H1 (cell line): ENCODE measurements around the gene EXOSC7. TPM values are rescaled to one million over a fixed set of nuclear protein-coding genes. Genes with fewer than 3 reads are reported as not detected.

Experiments
- CTCF ChIA-PET: fragments of 300-600 bp; sonication (Branson Sonifier 250); formaldehyde crosslinking; loops from one replicate; lab custom pipeline; 2021; ENCODE audit not compliant: partially characterized antibody; lab: Charles Lee
- POLR2A ChIA-PET: fragments of 300-600 bp; sonication (Branson Sonifier 250); formaldehyde crosslinking; loops from one replicate; lab custom pipeline; 2021; ENCODE audit warnings: inconsistent platforms; ENCODE audit not compliant: partially characterized antibody; lab: Charles Lee
- DNase-seq, 2 experiments: peaks; one replicate each; pipeline versions ENCODE4 v3.0.0 to v3.0.0-alpha.2; 2010 to 2022; ENCODE audit warnings: low spot score in 2 of 2, low read depth in 1 of 2, mixed read lengths in 1 of 2
- FAIRE-seq: peaks from 2 replicates; lab custom pipeline; 2011; peaks lifted over from hg19 to GRCh38; lab: Jason Lieb, UNC
- H2AFZ ChIP-seq: 2 replicates; pipeline ENCODE4 v1.8.1; 2012; ENCODE audit warnings: low read length, inconsistent platforms
- H2AK5ac ChIP-seq: 2 replicates; pipeline ENCODE4 v1.6.1; 2013; ENCODE audit warnings: low read depth, low read length
- H2BK120ac ChIP-seq: replicated peaks from 2 replicates; pipeline ENCODE3; 2013; ENCODE audit warnings: low read depth, low read length, inconsistent platforms
- H2BK12ac ChIP-seq: 2 replicates; pipeline ENCODE4 v1.6.1; 2013; ENCODE audit warnings: low read depth, low read length
- H2BK15ac ChIP-seq: 2 replicates; pipeline ENCODE4 v1.6.1; 2013; ENCODE audit warnings: low read length
- H2BK20ac ChIP-seq: 2 replicates; pipeline ENCODE4 v1.6.1; 2013; ENCODE audit warnings: low read length
- H2BK5ac ChIP-seq: 2 replicates; pipeline ENCODE4 v1.6.1; 2013; ENCODE audit warnings: low read depth, low read length
- H3K14ac ChIP-seq: 2 replicates; pipeline ENCODE4 v1.6.1; 2013; ENCODE audit warnings: inconsistent platforms; ENCODE audit not compliant: insufficient read length
- H3K18ac ChIP-seq: 2 replicates; pipeline ENCODE4 v1.6.1; 2013; ENCODE audit warnings: low read length; ENCODE audit errors: extremely low read depth
- H3K23ac ChIP-seq: 2 replicates; pipeline ENCODE4 v1.6.1; 2013; ENCODE audit warnings: inconsistent platforms; ENCODE audit not compliant: insufficient read length
- H3K23me2 ChIP-seq: 2 replicates; pipeline ENCODE4 v1.6.1; 2013; ENCODE audit warnings: low read depth, low read length
- H3K27ac ChIP-seq: 2 replicates; pipeline ENCODE4 v1.6.1; 2011; ENCODE audit warnings: low read depth, low read length, inconsistent platforms
- H3K27me3 ChIP-seq, 4 experiments: replicated peaks in 1 of 4; 1 replicate in 1 of 4; 2 replicates in 3 of 4; pipeline versions ENCODE4 v1.6.1 to v1.8.1; 2011 to 2013; ENCODE audit warnings: low read length in 3 of 4, mild to moderate bottlenecking in 3 of 4, inconsistent platforms in 2 of 4, mixed read lengths in 2 of 4, moderate library complexity in 1 of 4; ENCODE audit not compliant: control insufficient read depth in 3 of 4, insufficient read depth in 3 of 4; ENCODE audit errors: extremely low read depth in 1 of 4
- H3K36me3 ChIP-seq, 4 experiments: 2 replicates each; pipeline versions ENCODE4 v1.6.1 to v1.8.1; 2011 to 2013; ENCODE audit warnings: mild to moderate bottlenecking in 4 of 4, low read length in 3 of 4, moderate library complexity in 2 of 4, control low read depth in 1 of 4, inconsistent platforms in 1 of 4; ENCODE audit not compliant: insufficient read depth in 4 of 4, control insufficient read depth in 2 of 4
- H3K4ac ChIP-seq: replicated peaks from 2 replicates; pipeline ENCODE3; 2013; ENCODE audit warnings: low read length, low read depth, mixed read lengths, inconsistent platforms; ENCODE audit not compliant: insufficient read length
- H3K4me1 ChIP-seq, 4 experiments: replicated peaks in 1 of 4; 1 replicate in 1 of 4; 2 replicates in 3 of 4; pipeline versions ENCODE4 v1.6.1 to v1.8.1; 2011 to 2013; ENCODE audit warnings: low read length in 3 of 4, inconsistent platforms in 2 of 4, mixed read lengths in 1 of 4; ENCODE audit not compliant: insufficient read depth in 4 of 4, control insufficient read depth in 3 of 4
- H3K4me2 ChIP-seq, 2 experiments: 2 replicates each; pipeline versions ENCODE4 v1.6.1 to v1.8.1; 2011 to 2013; ENCODE audit warnings: low read depth in 2 of 2, low read length in 2 of 2, control low read depth in 1 of 2, inconsistent platforms in 1 of 2, mild to moderate bottlenecking in 1 of 2; ENCODE audit not compliant: insufficient read depth in 1 of 2
- H3K4me3 ChIP-seq, 4 experiments: fragments of 200-600, 300-600 bp in 1 of 4; sonication (generic), shearing (Covaris generic), sonication (Bioruptor Twin) in 1 of 4; 2 replicates each; pipeline versions ENCODE4 v1.5.1 to v1.8.1; 2011 to 2016; ENCODE audit warnings: low read length in 4 of 4, low read depth in 3 of 4, control low read depth in 2 of 4, inconsistent platforms in 2 of 4, mild to moderate bottlenecking in 2 of 4, mixed read lengths in 1 of 4, moderate library complexity in 1 of 4; ENCODE audit not compliant: insufficient read depth in 2 of 4; ENCODE audit errors: extremely low read depth in 1 of 4
- H3K56ac ChIP-seq: replicated peaks from 2 replicates; pipeline ENCODE3; 2013; ENCODE audit warnings: low read depth, mild to moderate bottlenecking, mixed read lengths, low read length, inconsistent platforms; ENCODE audit not compliant: insufficient read length
- H3K79me1 ChIP-seq: 2 replicates; pipeline ENCODE4 v1.6.1; 2013; ENCODE audit warnings: low read depth, low read length, control low read depth
- H3K79me2 ChIP-seq, 2 experiments: 2 replicates each; pipeline versions ENCODE4 v1.6.1 to v1.8.1; 2012 to 2013; ENCODE audit warnings: low read length in 2 of 2, mild to moderate bottlenecking in 2 of 2, inconsistent platforms in 1 of 2; ENCODE audit not compliant: insufficient read depth in 2 of 2, control insufficient read depth in 1 of 2
- H3K9ac ChIP-seq, 4 experiments: replicated peaks in 1 of 4; 1 replicate in 1 of 4; 2 replicates in 3 of 4; pipeline versions ENCODE4 v1.6.1 to v1.8.1; 2011 to 2013; ENCODE audit warnings: low read depth in 3 of 4, low read length in 3 of 4, control low read depth in 2 of 4, mild to moderate bottlenecking in 2 of 4, moderate library complexity in 2 of 4, inconsistent platforms in 1 of 4; ENCODE audit errors: extremely low read depth in 1 of 4
- H3K9me3 ChIP-seq, 2 experiments: 2 replicates each; pipeline versions ENCODE4 v1.6.1 to v1.8.1; 2012 to 2013; ENCODE audit warnings: mild to moderate bottlenecking in 2 of 2, moderate library complexity in 2 of 2, control low read depth in 1 of 2, inconsistent platforms in 1 of 2, low read depth in 1 of 2, low read length in 1 of 2, mixed read lengths in 1 of 2; ENCODE audit not compliant: insufficient read depth in 2 of 2
- H4K20me1 ChIP-seq, 2 experiments: replicated peaks in 1 of 2; 2 replicates each; pipeline versions ENCODE3 to v1.8.1; 2011 to 2013; ENCODE audit warnings: inconsistent platforms in 2 of 2, low read length in 2 of 2, mild to moderate bottlenecking in 1 of 2; ENCODE audit not compliant: insufficient read depth in 2 of 2, control insufficient read depth in 1 of 2
- H4K5ac ChIP-seq: 2 replicates; pipeline ENCODE4 v1.6.1; 2013; ENCODE audit warnings: low read length, low read depth, mixed read lengths, inconsistent platforms; ENCODE audit not compliant: insufficient read length
- H4K8ac ChIP-seq: 2 replicates; pipeline ENCODE4 v1.8.0; 2013; ENCODE audit warnings: mild to moderate bottlenecking, moderate library complexity, low read length, inconsistent platforms; ENCODE audit not compliant: insufficient read depth; ENCODE audit errors: extremely low read depth
- H4K91ac ChIP-seq: replicated peaks from 2 replicates; pipeline ENCODE3; 2013; ENCODE audit warnings: low read length, mixed read lengths, inconsistent platforms; ENCODE audit not compliant: insufficient read length
- CEBPB ChIP-seq: IDR thresholded peaks from 2 replicates; pipeline ENCODE4 v1.6.1; 2012; ENCODE audit warnings: low read depth, low read length
- E2F6 ChIP-seq: IDR thresholded peaks from 2 replicates; pipeline ENCODE4 v1.6.1; 2012; ENCODE audit warnings: inconsistent platforms
- GABPA ChIP-seq: IDR thresholded peaks from 2 replicates; pipeline ENCODE4 v1.6.1; 2011; ENCODE audit warnings: mild to moderate bottlenecking, low read length, moderate library complexity, borderline replicate concordance; ENCODE audit not compliant: insufficient read depth
- GTF2F1 ChIP-seq: IDR thresholded peaks from 2 replicates; pipeline ENCODE4 v1.6.1; 2012; ENCODE audit warnings: low read depth, low read length, improper control_type of control experiment, borderline replicate concordance
- POLR2AphosphoS5 ChIP-seq: IDR thresholded peaks from 2 replicates; pipeline ENCODE4 v1.6.1; 2011; ENCODE audit warnings: low read depth, low read length
- POU5F1 ChIP-seq: IDR thresholded peaks from 2 replicates; pipeline ENCODE4 v1.6.1; 2011; ENCODE audit warnings: low read depth, mild to moderate bottlenecking, low read length, moderate library complexity
- RAD21 ChIP-seq, 2 experiments: IDR thresholded peaks in 1 of 2; conservative IDR thresholded peaks in 1 of 2; 2 replicates each; pipeline ENCODE4 v1.6.1; 2011; ENCODE audit warnings: low read depth in 2 of 2, low read length in 2 of 2, improper control_type of control experiment in 1 of 2, inconsistent platforms in 1 of 2, mild to moderate bottlenecking in 1 of 2, moderate library complexity in 1 of 2
- RXRA ChIP-seq: IDR thresholded peaks from 2 replicates; pipeline ENCODE4 v1.6.1; 2011; ENCODE audit warnings: low read depth, mild to moderate bottlenecking, low read length, moderate library complexity; ENCODE audit not compliant: insufficient read depth
- SP1 ChIP-seq: IDR thresholded peaks from 2 replicates; pipeline ENCODE4 v1.6.1; 2011; ENCODE audit warnings: low read depth, low read length
- TBP ChIP-seq: IDR thresholded peaks from 2 replicates; pipeline ENCODE4 v1.6.1; 2011; ENCODE audit warnings: low read depth, low read length, improper control_type of control experiment
- whole genome bisulfite sequencing, 2 experiments: shearing (Covaris generic) in 1 of 2; methylation state at CpG; one replicate each; pipeline versions ENCODE4 v1.1.6 to v1.1.7; 2013 to 2015; ENCODE audit warnings: low lambda C conversion rate in 2 of 2, mixed read lengths in 2 of 2, inconsistent platforms in 1 of 2, low coverage in 1 of 2, missing lambda C conversion rate in 1 of 2; ENCODE audit not compliant: insufficient replicate concordance in 2 of 2, insufficient coverage in 1 of 2, insufficient read length in 1 of 2; ENCODE audit errors: extremely low coverage in 1 of 2, missing lambda C conversion rate in 1 of 2; 5-methylcytosine and 5-hydroxymethylcytosine counted together
- polyA plus RNA-seq, 7 experiments: library from polyadenylated mRNA; depleted of rRNA in 3 of 7; stranded (reverse) in 5 of 7; unstranded in 2 of 7; fragments of >200 nt in 5 of 7; fragments of 200-250 nt in 2 of 7; gene quantifications; 1 replicate in 5 of 7; 2 replicates in 1 of 7; 4 replicates in 1 of 7; pipeline versions ENCODE4 v1.2.1 to v1.2.3, GENCODE V29; 2011 to 2013; ENCODE audit warnings: missing spikeins in 2 of 7, mixed read lengths in 2 of 7
- total RNA-seq: library from RNA; stranded (reverse); fragmentation: NEBNext Ultra II Directional; extraction: Animal tissue kit (Norgen Biotek cat#: 25700); gene quantifications from 2 replicates; pipeline ENCODE4 v1.2.1, GENCODE V29; 2021

The EXOSC7 gene
- total and polyA plus RNA-seq, 2 of the 8 experiments (the other 6 are each of a cell fraction or from before 2014, with no cell fraction given), result 92.7 to 94.5 TPM

GRCh38 chr3:44961888-44962287 is 14.2 kb upstream of the EXOSC7 start:
- H3K23me2 ChIP-seq, result no peaks in the 10 kb centered on the region
- H2BK12ac ChIP-seq, result no peak overlapping the region
- no peaks in the 10 kb centered on the region for H3K4me1 ChIP-seq
- CTCF ChIA-PET, result interaction anchor here (1.2 to 1.5 kb wide), 2 partner anchors 15 to 31 kb away, joined by 3 read pairs; partner anchors contain the start of genes EXOSC7 and ZDHHC3
- H3K36me3 ChIP-seq, result peaks cover 0 to 3% (median 0%) of the 10 kb centered on the region in 4 experiments; a peak in 1 of 8 replicates
- H3K56ac ChIP-seq, result no peak overlapping the region
- POLR2A ChIA-PET, result interaction anchor here (5.2 kb wide), 1 partner anchor 15 kb away, joined by 34 read pairs; the partner anchor contains the start of genes EXOSC7 and ZDHHC3
- H3K4me3 ChIP-seq, result no peak overlapping the region
- peaks cover 0 to 1% (median 0%) of the 10 kb centered on the region in 4 experiments; a peak in 1 of 7 replicates for H3K27me3 ChIP-seq
- no peak overlapping the region for H3K18ac ChIP-seq
- H3K27ac ChIP-seq, result no peak overlapping the region
- H2BK20ac ChIP-seq, result no peak overlapping the region
- H3K9ac ChIP-seq, result no peak overlapping the region
- H4K91ac ChIP-seq, result no peak overlapping the region
- H4K8ac ChIP-seq, result no peak overlapping the region
- no peak overlapping the region for H2AFZ ChIP-seq
- DNase-seq, result no peak
- H3K4me2 ChIP-seq, result no peak overlapping the region
- no peak overlapping the region for H2BK5ac ChIP-seq
- H2BK120ac ChIP-seq, result no peak overlapping the region
- WGBS, 2 experiments, result 96% methylated on average over 3 of the region's 3 CpGs; no CpG with 5 or more reads in 1 of the 2 experiments
- no peak overlapping the region for H3K23ac ChIP-seq
- H4K5ac ChIP-seq, result no peak overlapping the region
- H3K4ac ChIP-seq, result no peak overlapping the region
- H3K14ac ChIP-seq, result no peak overlapping the region
- H3K9me3 ChIP-seq, result no peaks in the 10 kb centered on the region
- TF ChIP-seq CEBPB, result no peak
- no peak for TF ChIP-seq POU5F1
- no peak for TF ChIP-seq SP1
- TF ChIP-seq RXRA, result no peak
- TF ChIP-seq RAD21 (IDR thresholded peaks at IDR 0.05 in 1 of 2, conservative IDR thresholded peaks at IDR 0.05 in 1 of 2; ENCODE audit: low read depth in 2 of 2, low read length in 2 of 2), result no peak
- no peak for TF ChIP-seq POLR2AphosphoS5
- TF ChIP-seq GABPA, result no peak
- no peak for TF ChIP-seq E2F6
- TF ChIP-seq TBP, result no peak
- no peak for TF ChIP-seq GTF2F1
- TF ChIP-seq, all 59 proteins: peak for 0
- FAIRE-seq, result no peak
- H3K79me2 ChIP-seq, result peaks cover 6 to 72% of the 10 kb centered on the region in 2 experiments
- H2BK15ac ChIP-seq, result no peak overlapping the region
- peaks cover 7% of the 10 kb centered on the region for H3K79me1 ChIP-seq
- peaks cover 3 to 4% of the 10 kb centered on the region in 2 experiments for H4K20me1 ChIP-seq
- no peak overlapping the region for H2AK5ac ChIP-seq
